Activated CD8-positive, alpha-beta memory T cell treated with anti-CD3 and anti-CD28 coated beads for 24 hours (primary cell): ENCODE data around the gene SH3BP2.

Source experiments
- DNase-seq: peaks from one replicate; pipeline ENCODE4 v3.0.0-alpha.2; 2020

The SH3BP2 gene

DNA sequence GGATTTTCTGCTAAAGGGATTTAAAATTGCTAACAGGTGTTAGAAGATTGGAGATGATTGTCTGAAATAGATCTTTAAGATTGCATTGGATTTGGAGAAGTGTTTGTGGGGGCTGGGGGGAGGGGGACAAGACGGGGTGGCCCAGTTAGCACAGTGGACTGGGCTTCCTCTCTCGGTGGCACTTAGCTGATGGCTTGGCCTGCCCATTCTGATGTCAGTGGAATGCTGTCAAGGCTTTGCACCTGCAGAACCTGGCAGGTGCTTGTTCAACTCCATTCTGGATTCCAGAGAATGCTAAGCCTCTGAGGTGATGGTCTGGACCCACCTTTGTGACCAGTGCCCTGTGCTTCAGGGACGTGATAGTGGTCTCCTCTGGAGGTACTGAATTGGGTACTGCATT is 94.5 kb downstream of the SH3BP2 start:
- no peak for DNase-seq

DNA sequence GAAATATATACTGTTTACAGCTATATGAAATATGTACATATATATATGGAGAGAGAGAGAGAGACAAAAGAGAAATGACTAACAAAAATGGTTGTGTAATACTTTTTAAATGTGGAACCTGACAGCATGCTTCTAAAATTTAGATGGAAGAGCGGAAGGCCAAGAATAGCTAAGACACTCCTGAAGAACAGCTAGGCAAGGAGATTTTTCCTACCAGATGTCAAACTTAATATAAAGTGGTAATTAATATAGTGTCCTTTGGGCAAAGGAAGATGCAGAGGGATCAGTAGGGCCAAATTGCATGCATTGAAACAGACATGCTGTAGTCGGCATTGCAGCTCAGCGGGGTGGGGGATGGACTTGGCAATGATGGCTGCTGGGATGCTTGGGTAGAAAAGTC is 96.0 kb downstream of the SH3BP2 start:
- no peak for DNase-seq
